ENCODE data around the gene DPY19L3. TPM values are rescaled to one million over a fixed set of nuclear protein-coding genes. Genes with fewer than 3 reads are reported as not detected.

DPY19L3 gene
- total and polyA plus RNA-seq, 2 donors (not counting 1 experiment from before 2014, with no cell fraction given), result 14.0 to 40.0 TPM

DNA sequence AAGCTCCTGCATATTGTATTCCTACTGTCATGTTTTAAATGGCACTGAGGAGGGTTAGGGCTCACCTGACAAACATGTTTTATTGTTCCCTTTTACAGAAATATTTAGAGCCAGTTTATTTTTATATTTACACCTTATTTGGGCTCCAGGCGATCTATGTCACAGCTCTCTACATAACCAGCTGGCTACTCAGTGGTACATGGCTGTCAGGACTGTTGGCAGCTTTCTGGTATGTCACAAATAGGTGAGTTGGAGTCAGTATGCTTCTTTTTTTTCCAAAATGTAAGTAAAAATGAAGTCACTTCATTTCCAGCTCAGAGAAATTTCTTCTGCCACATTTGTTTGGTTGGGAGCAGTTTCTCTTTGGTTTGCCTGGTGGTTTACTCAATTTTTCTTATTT is 31.5 kb downstream of the DPY19L3 start:
- no peak for TF ChIP-seq EZH2 (IDR thresholded peaks at IDR 0.05; ENCODE audit: borderline replicate concordance, insufficient read depth, low read depth, low read length, poor library complexity, severe bottlenecking)
- TF ChIP-seq, protein P1, sequence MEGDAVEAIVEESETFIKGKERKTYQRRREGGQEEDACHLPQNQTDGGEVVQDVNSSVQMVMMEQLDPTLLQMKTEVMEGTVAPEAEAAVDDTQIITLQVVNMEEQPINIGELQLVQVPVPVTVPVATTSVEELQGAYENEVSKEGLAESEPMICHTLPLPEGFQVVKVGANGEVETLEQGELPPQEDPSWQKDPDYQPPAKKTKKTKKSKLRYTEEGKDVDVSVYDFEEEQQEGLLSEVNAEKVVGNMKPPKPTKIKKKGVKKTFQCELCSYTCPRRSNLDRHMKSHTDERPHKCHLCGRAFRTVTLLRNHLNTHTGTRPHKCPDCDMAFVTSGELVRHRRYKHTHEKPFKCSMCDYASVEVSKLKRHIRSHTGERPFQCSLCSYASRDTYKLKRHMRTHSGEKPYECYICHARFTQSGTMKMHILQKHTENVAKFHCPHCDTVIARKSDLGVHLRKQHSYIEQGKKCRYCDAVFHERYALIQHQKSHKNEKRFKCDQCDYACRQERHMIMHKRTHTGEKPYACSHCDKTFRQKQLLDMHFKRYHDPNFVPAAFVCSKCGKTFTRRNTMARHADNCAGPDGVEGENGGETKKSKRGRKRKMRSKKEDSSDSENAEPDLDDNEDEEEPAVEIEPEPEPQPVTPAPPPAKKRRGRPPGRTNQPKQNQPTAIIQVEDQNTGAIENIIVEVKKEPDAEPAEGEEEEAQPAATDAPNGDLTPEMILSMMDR (IDR thresholded peaks at IDR 0.05), result no peak
- H3K4me1 ChIP-seq (ENCODE audit: control insufficient read depth in 2 of 2, insufficient read depth in 2 of 2, low read length in 2 of 2), result no peaks in the 10 kb centered on the region
- no peaks in the 10 kb centered on the region for H3K79me2 ChIP-seq (ENCODE audit: control insufficient read depth, insufficient read depth, low read length)
- no peaks in the 10 kb centered on the region for H3K27me3 ChIP-seq (replicated peaks in 1 of 4; ENCODE audit: control extremely low read depth in 1 of 4, control insufficient read depth in 3 of 4, insufficient read depth in 4 of 4, low read length in 3 of 4)
- H3K4me3 Mint-ChIP-seq, result no peak overlapping the region
- H3K4me1 Mint-ChIP-seq, result no peaks in the 10 kb centered on the region
- H3K4me2 ChIP-seq (replicated peaks; ENCODE audit: low read depth, low read length, poor library complexity, severe bottlenecking), result no peak overlapping the region
- no peak overlapping the region for H3K27ac Mint-ChIP-seq
- H3K9me3 ChIP-seq (ENCODE audit: control extremely low read depth in 1 of 3, control insufficient read depth in 2 of 3, insufficient read depth in 1 of 3, low read length in 2 of 3), result no peaks in the 10 kb centered on the region
- peaks cover 0 to 14% of the 10 kb centered on the region in 2 experiments for H3K36me3 ChIP-seq (replicated peaks in 1 of 2; ENCODE audit: control extremely low read depth in 1 of 2, control insufficient read depth in 1 of 2, extremely low read depth in 1 of 2, insufficient read depth in 2 of 2, low read length in 1 of 2)
- no peak overlapping the region for H3K9ac ChIP-seq (ENCODE audit: low read length)
- DNase-seq (no peak), ATAC-seq (ENCODE audit: low read depth) (no peak)
- no peaks in the 10 kb centered on the region for H3K9me3 Mint-ChIP-seq (ENCODE audit: insufficient read depth)
- H2AFZ ChIP-seq (ENCODE audit: insufficient read depth, low read depth, low read length, poor library complexity, severe bottlenecking), result no peak overlapping the region
- CTCF ChIA-PET, result no interaction called here
- POLR2A ChIA-PET, result no interaction called here
- H3K27ac ChIP-seq (ENCODE audit: low read length in 2 of 2), result no peak overlapping the region
- no peaks in the 10 kb centered on the region for H3K27me3 Mint-ChIP-seq
- intact Hi-C loops (cut with micrococcal nuclease), result no loop called here
- no peak overlapping the region for H3K4me3 ChIP-seq (ENCODE audit: control extremely low read depth in 1 of 5, extremely low read depth in 1 of 5, insufficient read depth in 1 of 5, low read depth in 2 of 5, low read length in 4 of 5)
- no peaks in the 10 kb centered on the region for H4K20me1 ChIP-seq (ENCODE audit: control insufficient read depth, insufficient read depth, low read length, poor library complexity, severe bottlenecking)
- no CpG with 5 or more reads among the region's 1 CpG for WGBS (ENCODE audit: insufficient coverage)

DNA sequence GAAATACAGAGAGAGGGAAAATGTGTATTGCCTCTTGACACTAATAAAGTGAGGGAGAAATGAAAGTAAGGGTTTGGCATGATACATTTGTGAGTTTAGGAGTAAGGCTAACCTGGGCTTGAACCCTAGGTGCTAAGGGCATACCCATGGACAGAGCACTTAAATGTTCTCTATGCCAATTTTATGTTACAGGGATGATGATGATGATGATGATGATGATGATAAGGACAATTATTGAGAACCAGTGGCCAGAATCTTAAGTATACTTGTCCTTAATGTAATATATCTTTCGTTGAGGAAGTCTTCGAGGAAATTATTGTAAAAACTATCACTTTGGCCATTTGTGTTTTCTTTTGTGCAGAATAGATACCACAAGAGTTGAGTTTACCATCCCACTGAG is 33.2 kb downstream of the DPY19L3 start:
- Mint-ChIP-seq H3K4me1 (no peaks in the 10 kb centered on the region), H3K9me3 (ENCODE audit: insufficient read depth) (no peaks in the 10 kb centered on the region), H3K4me3 (no peak overlapping the region), H3K27ac (no peak overlapping the region), H3K27me3 (no peaks in the 10 kb centered on the region)
- no peak for ATAC-seq (ENCODE audit: low read depth)
- TF ChIP-seq, protein P1 (IDR thresholded peaks at IDR 0.05), result no peak
- TF ChIP-seq EZH2 (IDR thresholded peaks at IDR 0.05; ENCODE audit: borderline replicate concordance, insufficient read depth, low read depth, low read length, poor library complexity, severe bottlenecking), result no peak
- ChIA-PET POLR2A (no interaction called here), CTCF (no interaction called here)
- Histone ChIP-seq H2AFZ (ENCODE audit: insufficient read depth, low read depth, low read length, poor library complexity, severe bottlenecking) (no peak overlapping the region), H3K4me3 (ENCODE audit: control extremely low read depth in 1 of 5, extremely low read depth in 1 of 5, insufficient read depth in 1 of 5, low read depth in 2 of 5, low read length in 4 of 5) (no peak overlapping the region), H3K4me2 (replicated peaks; ENCODE audit: low read depth, low read length, poor library complexity, severe bottlenecking) (no peak overlapping the region), H3K79me2 (ENCODE audit: control insufficient read depth, insufficient read depth, low read length) (no peaks in the 10 kb centered on the region), H3K27ac (ENCODE audit: low read length in 2 of 2) (no peak overlapping the region), H4K20me1 (ENCODE audit: control insufficient read depth, insufficient read depth, low read length, poor library complexity, severe bottlenecking) (no peaks in the 10 kb centered on the region), H3K9me3 (ENCODE audit: control extremely low read depth in 1 of 3, control insufficient read depth in 2 of 3, insufficient read depth in 1 of 3, low read length in 2 of 3) (no peaks in the 10 kb centered on the region), H3K36me3 (replicated peaks in 1 of 2; ENCODE audit: control extremely low read depth in 1 of 2, control insufficient read depth in 1 of 2, extremely low read depth in 1 of 2, insufficient read depth in 2 of 2, low read length in 1 of 2) (peaks cover 0 to 11% of the 10 kb centered on the region in 2 experiments), H3K9ac (ENCODE audit: low read length) (no peak overlapping the region), H3K27me3 (replicated peaks in 1 of 4; ENCODE audit: control extremely low read depth in 1 of 4, control insufficient read depth in 3 of 4, insufficient read depth in 4 of 4, low read length in 3 of 4) (no peaks in the 10 kb centered on the region), H3K4me1 (ENCODE audit: control insufficient read depth in 2 of 2, insufficient read depth in 2 of 2, low read length in 2 of 2) (no peaks in the 10 kb centered on the region)
- WGBS (ENCODE audit: insufficient coverage), result no CpG with 5 or more reads among the region's 2 CpGs
- intact Hi-C loops (cut with micrococcal nuclease), result no loop called here
- DNase-seq, result no peak

Measured in B cell (primary cell).